Suprapubic skin (tissue), 4 donors: Measurements from ENCODE around the gene GLE1. TPM values are rescaled to one million over a fixed set of nuclear protein-coding genes. Genes with fewer than 3 reads are reported as not detected.
A peak's percentile ranks its signal among the peaks of the same experiment; 100 is the strongest.

Experiments used
- DNase-seq, 2 donors: peaks; one replicate each; pipeline ENCODE4 v3.0.0-alpha.2; 2019; ENCODE audit warnings: low spot score in 2 of 2
- H3K27ac ChIP-seq: fragments of 200-600 bp; sonication (generic); one replicate; pipeline ENCODE4 v1.5.1; 2019
- H3K27me3 ChIP-seq: fragments of 200-600 bp; sonication (generic); one replicate; pipeline ENCODE4 v1.5.1; 2019
- H3K36me3 ChIP-seq: fragments of 200-600 bp; sonication (generic); one replicate; pipeline ENCODE4 v1.5.1; 2019
- H3K4me1 ChIP-seq: fragments of 200-600 bp; sonication (generic); one replicate; pipeline ENCODE4 v1.5.1; 2019
- H3K4me3 ChIP-seq: fragments of 200-600 bp; sonication (generic); one replicate; pipeline ENCODE4 v1.5.1; 2019; ENCODE audit warnings: mild to moderate bottlenecking
- H3K9me3 ChIP-seq: fragments of 200-600 bp; sonication (generic); one replicate; pipeline ENCODE4 v1.5.1; 2019
- CTCF ChIP-seq, 2 donors: fragments of 200-600 bp in 1 of 2; fragments of 450-650 bp in 1 of 2; sonication (generic) in 1 of 2; IDR thresholded peaks; one replicate each; pipeline ENCODE4 v1.5.1; 2016 to 2019; ENCODE audit warnings: antibody characterized with exemption in 2 of 2, mild to moderate bottlenecking in 1 of 2, moderate library complexity in 1 of 2
- EP300 ChIP-seq: sonication (generic); formaldehyde crosslinking; IDR thresholded peaks from one replicate; pipeline ENCODE4 v1.6.1; 2017; ENCODE audit warnings: antibody characterized with exemption
- POLR2A ChIP-seq, 2 donors: fragments of 450-650 bp; IDR thresholded peaks; one replicate each; pipeline ENCODE4 v1.6.1; 2017; ENCODE audit warnings: antibody characterized with exemption in 2 of 2, mild to moderate bottlenecking in 2 of 2, moderate library complexity in 2 of 2
- POLR2AphosphoS5 ChIP-seq, 3 donors: sonication (generic); formaldehyde crosslinking; IDR thresholded peaks; one replicate each; pipeline ENCODE4 v1.6.1; 2017; ENCODE audit warnings: antibody characterized with exemption in 3 of 3
- WGBS: methylation state at CpG from one replicate; pipeline ENCODE4 v1.1.5; 2018; 5-methylcytosine and 5-hydroxymethylcytosine counted together
- total RNA-seq, 4 donors: library from RNA; depleted of rRNA; stranded (reverse); fragments of >200 nt; gene quantifications; one replicate each; pipeline ENCODE4 v1.1.0, GENCODE V29; 2016

The GLE1 gene
- total RNA-seq, 4 donors from 2014 or later = 27.5 to 39.6 (median 28.5) TPM

- DNase-seq = peak; percentile 93 to 94
- H3K9me3 ChIP-seq = no peaks in the 10 kb centered on the region
- peaks cover 60% of the 10 kb centered on the region for H3K4me1 ChIP-seq
- no CpG with 5 or more reads among the region's 81 CpGs for WGBS
- H3K27ac ChIP-seq = peak within 1 kb of the TSS; percentile 96
- TF ChIP-seq POLR2A (IDR thresholded peaks at IDR 0.05) (peak; percentile 98), POLR2AphosphoS5 (IDR thresholded peaks at IDR 0.05) (peak; percentile 82 to 91 (median 88)), CTCF (IDR thresholded peaks at IDR 0.05) (no peak), EP300 (no peak)
- H3K36me3 ChIP-seq = no peaks in the 10 kb centered on the region
- H3K4me3 ChIP-seq = peak within 1 kb of the TSS; percentile 90
- H3K27me3 ChIP-seq = no peaks in the 10 kb centered on the region
Observed at GRCh38 chr9:128552153-128552743, 47.7 kb downstream of the GLE1 start, which contains the start of gene SPTAN1. TSS of gene SPTAN1 (plus strand) at chr9:128552587. CDS start at chr9:128566741, 14,154 bp downstream.

DNA sequence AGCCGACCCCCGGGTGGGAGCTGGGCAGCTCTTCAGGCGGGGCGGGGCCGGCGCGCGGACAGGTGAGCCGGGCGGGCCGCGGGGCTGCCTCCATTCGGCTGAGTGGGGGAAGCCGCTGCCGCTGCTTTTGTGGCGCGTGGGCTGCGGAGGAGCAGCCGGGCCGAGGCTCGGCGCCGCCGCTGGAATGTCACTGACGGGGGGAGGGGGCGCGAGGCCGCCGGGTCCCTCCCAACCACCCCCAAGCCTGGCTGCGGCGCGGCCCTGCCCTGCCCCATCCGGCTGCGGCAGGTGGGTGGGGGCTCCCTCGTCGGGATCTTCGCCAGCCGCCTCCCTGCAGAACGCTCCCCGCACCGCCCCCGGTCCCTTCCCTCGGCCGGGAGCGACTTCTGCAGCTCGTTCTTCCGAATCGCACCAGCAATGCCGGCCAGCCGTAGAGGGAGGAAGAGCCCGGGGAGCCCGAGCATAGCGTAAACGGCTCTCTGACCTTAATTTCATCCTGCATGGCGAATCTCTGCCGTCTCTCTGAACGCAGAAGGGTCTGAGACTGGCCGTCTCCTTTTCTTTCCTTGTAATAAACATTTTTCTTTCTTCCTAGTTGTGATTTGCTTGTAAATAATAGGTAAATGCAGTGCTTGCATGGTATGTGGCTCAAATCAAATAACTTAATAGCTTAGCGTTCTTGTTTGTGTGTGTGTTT, 48.4 kb downstream of the GLE1 start:
- Histone ChIP-seq H3K4me1 (peaks cover 64% of the 10 kb centered on the region), H3K9me3 (no peaks in the 10 kb centered on the region), H3K27me3 (no peaks in the 10 kb centered on the region), H3K27ac (peak overlapping the region; percentile 96), H3K4me3 (peak overlapping the region; percentile 90), H3K36me3 (no peaks in the 10 kb centered on the region)
- 0% methylated on average over 12 of the region's 59 CpGs for WGBS
- peak in 2 of 3 donors; percentile 7 to 18 for TF ChIP-seq POLR2AphosphoS5 (IDR thresholded peaks at IDR 0.05)
- TF ChIP-seq POLR2A (IDR thresholded peaks at IDR 0.05) = no peak
- DNase-seq = peak; percentile 83 to 84

DNA sequence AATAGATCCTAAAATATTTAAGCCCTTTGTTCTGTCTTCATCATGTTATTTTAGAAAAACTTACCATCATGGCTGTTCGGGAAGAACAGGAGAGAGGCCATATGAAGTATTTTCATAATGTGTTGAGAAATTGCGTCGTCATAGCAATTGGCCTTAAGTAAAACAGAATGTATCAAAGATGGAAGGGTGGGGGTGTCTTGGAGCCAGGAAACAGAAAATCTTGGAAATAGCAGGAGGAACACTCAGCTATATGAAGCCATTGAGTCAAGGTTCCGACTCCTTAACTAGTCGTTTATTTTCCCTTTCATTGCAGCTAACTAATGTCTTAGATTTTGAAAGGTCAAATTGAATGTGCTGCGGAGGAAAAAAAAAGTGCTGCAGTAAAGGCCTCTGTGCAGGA, 49.2 kb downstream of the GLE1 start:
- Histone ChIP-seq H3K36me3 (no peaks in the 10 kb centered on the region), H3K27ac (peak overlapping the region; percentile 96), H3K4me3 (peak overlapping the region; percentile 90), H3K27me3 (no peaks in the 10 kb centered on the region), H3K4me1 (peaks cover 72% of the 10 kb centered on the region), H3K9me3 (no peaks in the 10 kb centered on the region)
- DNase-seq = no peak
- TF ChIP-seq POLR2A (IDR thresholded peaks at IDR 0.05) (no peak), CTCF (IDR thresholded peaks at IDR 0.05) (no peak), POLR2AphosphoS5 (IDR thresholded peaks at IDR 0.05) (no peak), EP300 (no peak)
- WGBS = 8% methylated on average over 6 of the region's 6 CpGs

- no peaks in the 10 kb centered on the region for H3K9me3 ChIP-seq
- DNase-seq = peak in 1 of 2 donors; percentile 80
- peaks cover 78% of the 10 kb centered on the region for H3K4me1 ChIP-seq
- WGBS = 20% methylated on average over 5 of the region's 5 CpGs
- no peaks in the 10 kb centered on the region for H3K36me3 ChIP-seq
- peak overlapping the region; percentile 90 for H3K4me3 ChIP-seq
- TF ChIP-seq POLR2A (IDR thresholded peaks at IDR 0.05) (no peak), EP300 (no peak), CTCF (IDR thresholded peaks at IDR 0.05) (no peak), POLR2AphosphoS5 (IDR thresholded peaks at IDR 0.05) (peak in 1 of 3 donors; percentile 55)
- H3K27me3 ChIP-seq = no peaks in the 10 kb centered on the region
- peak overlapping the region; percentile 96 for H3K27ac ChIP-seq
Observed at GRCh38 chr9:128554155-128554862, 49.8 kb downstream of the GLE1 start.

- Histone ChIP-seq H3K27ac (peak overlapping the region; percentile 52), H3K4me3 (peak overlapping the region; percentile 90), H3K36me3 (no peaks in the 10 kb centered on the region), H3K4me1 (peaks cover 77% of the 10 kb centered on the region), H3K27me3 (no peaks in the 10 kb centered on the region), H3K9me3 (no peaks in the 10 kb centered on the region)
- 18% methylated on average over 9 of the region's 9 CpGs for WGBS
- DNase-seq = no peak
- TF ChIP-seq CTCF (IDR thresholded peaks at IDR 0.05) = no peak
- TF ChIP-seq POLR2A (IDR thresholded peaks at IDR 0.05) = no peak
- no peak for TF ChIP-seq EP300
- TF ChIP-seq POLR2AphosphoS5 (IDR thresholded peaks at IDR 0.05) = no peak
Observed at GRCh38 chr9:128555180-128555721, 50.7 kb downstream of the GLE1 start.
